C4-2B (cell line): ENCODE results near the gene RFC4.

Experiments used
- CTCF ChIP-seq: fragments of 450-650 bp; conservative IDR thresholded peaks from 2 replicates; pipeline ENCODE4 v1.5.1; 2017; ENCODE audit warnings: mild to moderate bottlenecking
- ZFX ChIP-seq: fragments of 450-650 bp; IDR thresholded peaks from 2 replicates; pipeline ENCODE4 v1.6.1; 2017

DNA sequence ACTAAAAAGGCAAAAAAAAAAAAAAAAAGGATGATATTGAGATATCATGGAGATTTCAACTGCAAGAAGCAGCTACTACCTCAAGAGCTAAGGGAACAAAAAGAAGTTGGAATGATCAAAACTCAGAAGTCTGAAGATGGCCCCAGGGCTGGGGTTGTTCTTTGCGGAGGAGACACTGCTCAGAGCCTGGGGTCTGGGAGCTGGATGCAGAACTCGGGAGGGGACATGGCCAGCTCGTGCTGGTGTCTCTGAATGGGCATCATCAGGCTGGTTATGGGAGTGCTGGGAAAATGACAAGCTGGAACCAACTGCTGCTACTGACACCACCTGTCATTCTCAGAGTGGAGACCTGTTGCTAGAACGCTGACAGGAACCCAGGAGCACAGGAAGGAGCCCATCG is 22.1 kb upstream of the RFC4 start:
- TF ChIP-seq ZFX = no peak
- TF ChIP-seq CTCF = no peak
